ENCODE measurements around the gene TSC2. TPM values are rescaled to one million over a fixed set of nuclear protein-coding genes. Genes with fewer than 3 reads are reported as not detected.

Gene TSC2
- total RNA-seq, 1 donor from 2014 or later: 241 TPM

GRCh38 chr16:2071454-2072202, 23.8 kb downstream of the TSC2 start:
- no peak for TF ChIP-seq CTCF (IDR thresholded peaks at IDR 0.05; ENCODE audit: unreplicated experiment)
- no peak overlapping the region for H3K4me3 Mint-ChIP-seq (ENCODE audit: low read depth)

GRCh38 chr16:2072926-2073325, 25.1 kb downstream of the TSC2 start:
- DNase-seq (ENCODE audit: low spot score, unreplicated experiment): no peak
- H3K36me3 Mint-ChIP-seq (ENCODE audit: insufficient read depth): peaks cover 16% of the 10 kb centered on the region

More at GRCh38 chr16:2071454-2072202, 23.8 kb downstream of the TSC2 start:
- Mint-ChIP-seq H3K27ac (no peak overlapping the region), H3K27me3 (no peaks in the 10 kb centered on the region), H3K4me1 (ENCODE audit: low read depth) (no peaks in the 10 kb centered on the region), H3K36me3 (ENCODE audit: insufficient read depth) (peaks cover 13% of the 10 kb centered on the region), H3K9me3 (ENCODE audit: low read depth) (no peaks in the 10 kb centered on the region)
- no peak for DNase-seq (ENCODE audit: low spot score, unreplicated experiment)

GRCh38 chr16:2074071-2074470, 26.3 kb downstream of the TSC2 start:
- no peak for TF ChIP-seq CTCF (IDR thresholded peaks at IDR 0.05; ENCODE audit: unreplicated experiment)
- Mint-ChIP-seq H3K27ac (no peak overlapping the region), H3K27me3 (no peaks in the 10 kb centered on the region), H3K4me1 (ENCODE audit: low read depth) (no peaks in the 10 kb centered on the region), H3K4me3 (ENCODE audit: low read depth) (no peak overlapping the region), H3K9me3 (ENCODE audit: low read depth) (no peaks in the 10 kb centered on the region), H3K36me3 (ENCODE audit: insufficient read depth) (peaks cover 13% of the 10 kb centered on the region)
- no peak for DNase-seq (ENCODE audit: low spot score, unreplicated experiment)

More at GRCh38 chr16:2072926-2073325, 25.1 kb downstream of the TSC2 start:
- H3K27me3 Mint-ChIP-seq: no peaks in the 10 kb centered on the region
- TF ChIP-seq CTCF (IDR thresholded peaks at IDR 0.05; ENCODE audit: unreplicated experiment): no peak
- no peaks in the 10 kb centered on the region for H3K4me1 Mint-ChIP-seq (ENCODE audit: low read depth)
- no peak overlapping the region for H3K4me3 Mint-ChIP-seq (ENCODE audit: low read depth)
- H3K27ac Mint-ChIP-seq: no peak overlapping the region
- H3K9me3 Mint-ChIP-seq (ENCODE audit: low read depth): no peaks in the 10 kb centered on the region

GRCh38 chr16:2075631-2076030, 27.8 kb downstream of the TSC2 start:
- Mint-ChIP-seq H3K27ac (no peak overlapping the region), H3K9me3 (ENCODE audit: low read depth) (no peaks in the 10 kb centered on the region), H3K4me3 (ENCODE audit: low read depth) (no peak overlapping the region), H3K36me3 (ENCODE audit: insufficient read depth) (peaks cover 9% of the 10 kb centered on the region), H3K4me1 (ENCODE audit: low read depth) (no peaks in the 10 kb centered on the region), H3K27me3 (no peaks in the 10 kb centered on the region)
- no peak for TF ChIP-seq CTCF (IDR thresholded peaks at IDR 0.05; ENCODE audit: unreplicated experiment)
- no peak for DNase-seq (ENCODE audit: low spot score, unreplicated experiment)

GRCh38 chr16:2076072-2076865, 28.5 kb downstream of the TSC2 start:
- Mint-ChIP-seq H3K27me3 (no peaks in the 10 kb centered on the region), H3K36me3 (ENCODE audit: insufficient read depth) (peaks cover 9% of the 10 kb centered on the region), H3K4me3 (ENCODE audit: low read depth) (no peak overlapping the region), H3K27ac (no peak overlapping the region), H3K4me1 (ENCODE audit: low read depth) (no peaks in the 10 kb centered on the region), H3K9me3 (ENCODE audit: low read depth) (no peaks in the 10 kb centered on the region)
- TF ChIP-seq CTCF (IDR thresholded peaks at IDR 0.05; ENCODE audit: unreplicated experiment): no peak
- no peak for DNase-seq (ENCODE audit: low spot score, unreplicated experiment)
